ENCODE data around the gene LRMDA. TPM values are rescaled to one million over a fixed set of nuclear protein-coding genes. Genes with fewer than 3 reads are reported as not detected.

LRMDA gene
- total and polyA plus RNA-seq, 2 of the 13 experiments (the other 11 are each of a cell fraction or from before 2014, with no cell fraction given): 13.4 to 22.0 TPM

GRCh38 chr10:75922435-75922834 is 491.0 kb downstream of the LRMDA start:
- no peaks in the 10 kb centered on the region for H3K27me3 ChIP-seq (ENCODE audit: control insufficient read depth in 1 of 2, insufficient read depth in 2 of 2, low read length in 2 of 2)
- no peak overlapping the region for H2AFZ ChIP-seq (ENCODE audit: low read length)
- in situ Hi-C loops (cut with HindIII; ENCODE audit: extremely low pct_ligation_motif_present, low pct_unique_long_range_greater_than_20kb): no loop called here
- DNase-seq (ENCODE audit: low spot score) (peak; percentile 10), ATAC-seq (peak; percentile 27; the same call in 1 of the 3 replicates), FAIRE-seq (peak; percentile 4)
- H3K9ac ChIP-seq (ENCODE audit: insufficient read depth, low read depth, low read length): no peak overlapping the region
- no peaks in the 10 kb centered on the region for H3K79me2 ChIP-seq (ENCODE audit: insufficient read depth, low read length)
- CTCF ChIA-PET (ENCODE audit: low intra/inter-chr PET ratio, low total read pairs): no interaction called here
- H3K4me1 ChIP-seq (ENCODE audit: insufficient read depth, low read length): no peaks in the 10 kb centered on the region
- no peaks in the 10 kb centered on the region for H4K20me1 ChIP-seq (ENCODE audit: insufficient read depth, low read length)
- H3K27ac ChIP-seq (ENCODE audit: extremely low read length, insufficient read depth, low read length): no peak overlapping the region
- no peaks in the 10 kb centered on the region for H3K9me3 ChIP-seq (ENCODE audit: low read length)
- H3K4me3 ChIP-seq (replicated peaks in 1 of 3; ENCODE audit: insufficient read depth in 1 of 3, low read depth in 2 of 3, low read length in 3 of 3): no peak overlapping the region
- H3K36me3 ChIP-seq (replicated peaks in 1 of 2; ENCODE audit: control insufficient read depth in 1 of 2, insufficient read depth in 2 of 2, low read length in 2 of 2): no peaks in the 10 kb centered on the region
- POLR2A ChIA-PET: no interaction called here
- BruUV-seq (replicated peaks): no TSS peak
- peak; percentile 35; the same call in 1 of the 2 replicates for TF ChIP-seq SMC3 (IDR thresholded peaks at IDR 0.05; ENCODE audit: low read length)
- no peak for TF ChIP-seq ISL2 (CRISPR knock-in tag; IDR thresholded peaks at IDR 0.05)
- TF ChIP-seq STAG1 (CRISPR knock-in tag; IDR thresholded peaks at IDR 0.05): peak; percentile 71
- TF ChIP-seq, protein P1, sequence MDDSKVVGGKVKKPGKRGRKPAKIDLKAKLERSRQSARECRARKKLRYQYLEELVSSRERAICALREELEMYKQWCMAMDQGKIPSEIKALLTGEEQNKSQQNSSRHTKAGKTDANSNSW (CRISPR knock-in tag; IDR thresholded peaks at IDR 0.05; ENCODE audit: borderline replicate concordance): no peak
- TF ChIP-seq, protein P2, sequence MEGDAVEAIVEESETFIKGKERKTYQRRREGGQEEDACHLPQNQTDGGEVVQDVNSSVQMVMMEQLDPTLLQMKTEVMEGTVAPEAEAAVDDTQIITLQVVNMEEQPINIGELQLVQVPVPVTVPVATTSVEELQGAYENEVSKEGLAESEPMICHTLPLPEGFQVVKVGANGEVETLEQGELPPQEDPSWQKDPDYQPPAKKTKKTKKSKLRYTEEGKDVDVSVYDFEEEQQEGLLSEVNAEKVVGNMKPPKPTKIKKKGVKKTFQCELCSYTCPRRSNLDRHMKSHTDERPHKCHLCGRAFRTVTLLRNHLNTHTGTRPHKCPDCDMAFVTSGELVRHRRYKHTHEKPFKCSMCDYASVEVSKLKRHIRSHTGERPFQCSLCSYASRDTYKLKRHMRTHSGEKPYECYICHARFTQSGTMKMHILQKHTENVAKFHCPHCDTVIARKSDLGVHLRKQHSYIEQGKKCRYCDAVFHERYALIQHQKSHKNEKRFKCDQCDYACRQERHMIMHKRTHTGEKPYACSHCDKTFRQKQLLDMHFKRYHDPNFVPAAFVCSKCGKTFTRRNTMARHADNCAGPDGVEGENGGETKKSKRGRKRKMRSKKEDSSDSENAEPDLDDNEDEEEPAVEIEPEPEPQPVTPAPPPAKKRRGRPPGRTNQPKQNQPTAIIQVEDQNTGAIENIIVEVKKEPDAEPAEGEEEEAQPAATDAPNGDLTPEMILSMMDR (CRISPR knock-in tag; IDR thresholded peaks at IDR 0.05): peak; percentile 48
- TF ChIP-seq SNAPC2 (CRISPR knock-in tag; IDR thresholded peaks at IDR 0.05): no peak
- no peak overlapping the region for H3K4me2 ChIP-seq (ENCODE audit: low read depth, low read length)
- intact Hi-C loops (cut with micrococcal nuclease; ENCODE audit: unreplicated experiment): no loop called here

GRCh38 chr10:75924309-75924902 is 493.0 kb downstream of the LRMDA start:
- ChIA-PET POLR2A (no interaction called here), CTCF (ENCODE audit: low intra/inter-chr PET ratio, low total read pairs) (no interaction called here)
- ATAC-seq (no peak), DNase-seq (ENCODE audit: low spot score) (no peak), FAIRE-seq (no peak)
- Histone ChIP-seq H3K4me3 (replicated peaks in 1 of 3; ENCODE audit: insufficient read depth in 1 of 3, low read depth in 2 of 3, low read length in 3 of 3) (no peak overlapping the region), H3K27me3 (ENCODE audit: control insufficient read depth in 1 of 2, insufficient read depth in 2 of 2, low read length in 2 of 2) (no peaks in the 10 kb centered on the region), H3K27ac (ENCODE audit: extremely low read length, insufficient read depth, low read length) (no peak overlapping the region), H3K4me1 (ENCODE audit: insufficient read depth, low read length) (no peaks in the 10 kb centered on the region), H2AFZ (ENCODE audit: low read length) (no peak overlapping the region), H4K20me1 (ENCODE audit: insufficient read depth, low read length) (no peaks in the 10 kb centered on the region), H3K9ac (ENCODE audit: insufficient read depth, low read depth, low read length) (no peak overlapping the region), H3K79me2 (ENCODE audit: insufficient read depth, low read length) (no peaks in the 10 kb centered on the region), H3K4me2 (ENCODE audit: low read depth, low read length) (no peak overlapping the region), H3K36me3 (replicated peaks in 1 of 2; ENCODE audit: control insufficient read depth in 1 of 2, insufficient read depth in 2 of 2, low read length in 2 of 2) (no peaks in the 10 kb centered on the region), H3K9me3 (ENCODE audit: low read length) (no peaks in the 10 kb centered on the region)
- no peak for TF ChIP-seq THAP8 (CRISPR knock-in tag; IDR thresholded peaks at IDR 0.05; ENCODE audit: borderline replicate concordance)
- no peak for TF ChIP-seq ZBTB7B (CRISPR knock-in tag; IDR thresholded peaks at IDR 0.05)
- TF ChIP-seq SOX6 (IDR thresholded peaks at IDR 0.05): no peak
- no peak for TF ChIP-seq SOX6 (CRISPR knock-in tag; IDR thresholded peaks at IDR 0.05)
- no peak for TF ChIP-seq TCF7L2 (IDR thresholded peaks at IDR 0.05; ENCODE audit: low read depth, low read length)
- no peak for TF ChIP-seq FOXM1 (CRISPR knock-in tag; IDR thresholded peaks at IDR 0.05)
- TF ChIP-seq NAIF1 (CRISPR knock-in tag; IDR thresholded peaks at IDR 0.05; ENCODE audit: borderline replicate concordance): no peak
- no peak for TF ChIP-seq ZFY (CRISPR knock-in tag; IDR thresholded peaks at IDR 0.05)
- BruUV-seq (replicated peaks): no TSS peak
- 95% methylated on average over 9 of the region's 9 CpGs for WGBS (ENCODE audit: low lambda C conversion rate)
- in situ Hi-C loops (cut with HindIII; ENCODE audit: extremely low pct_ligation_motif_present, low pct_unique_long_range_greater_than_20kb) (no loop called here), intact Hi-C loops (cut with micrococcal nuclease; ENCODE audit: unreplicated experiment) (no loop called here)

Data from HepG2 (cell line).